Muscle of back (tissue), 11 donors: ENCODE measurements around the gene RBBP8NL. TPM values are rescaled to one million over a fixed set of nuclear protein-coding genes. Genes with fewer than 3 reads are reported as not detected.
"Not testable (repeated sequence)": the region's sequence is repeated elsewhere in the genome, so short reads cannot be mapped to it uniquely, and the experiment has no call there.

Experiments used
- DNase-seq, 3 donors: peaks; one replicate each; pipeline versions ENCODE4 v3.0.0 to v3.0.0-alpha.2; 2013
- polyA plus RNA-seq, 10 donors: library from polyadenylated mRNA; unstranded; fragments of 120-200 nt; gene quantifications; one replicate each; pipeline ENCODE4 v1.2.1, GENCODE V29; 2013; ENCODE audit not compliant: insufficient read length in 10 of 10

Gene RBBP8NL
- polyA plus RNA-seq, 10 donors, result 0.53 to 0.71 TPM; not detected in 8

GRCh38 chr20:62376112-62377063 is 51.0 kb downstream of the RBBP8NL start:
- peak in 1 of 3 donors; percentile 60 for DNase-seq

DNA sequence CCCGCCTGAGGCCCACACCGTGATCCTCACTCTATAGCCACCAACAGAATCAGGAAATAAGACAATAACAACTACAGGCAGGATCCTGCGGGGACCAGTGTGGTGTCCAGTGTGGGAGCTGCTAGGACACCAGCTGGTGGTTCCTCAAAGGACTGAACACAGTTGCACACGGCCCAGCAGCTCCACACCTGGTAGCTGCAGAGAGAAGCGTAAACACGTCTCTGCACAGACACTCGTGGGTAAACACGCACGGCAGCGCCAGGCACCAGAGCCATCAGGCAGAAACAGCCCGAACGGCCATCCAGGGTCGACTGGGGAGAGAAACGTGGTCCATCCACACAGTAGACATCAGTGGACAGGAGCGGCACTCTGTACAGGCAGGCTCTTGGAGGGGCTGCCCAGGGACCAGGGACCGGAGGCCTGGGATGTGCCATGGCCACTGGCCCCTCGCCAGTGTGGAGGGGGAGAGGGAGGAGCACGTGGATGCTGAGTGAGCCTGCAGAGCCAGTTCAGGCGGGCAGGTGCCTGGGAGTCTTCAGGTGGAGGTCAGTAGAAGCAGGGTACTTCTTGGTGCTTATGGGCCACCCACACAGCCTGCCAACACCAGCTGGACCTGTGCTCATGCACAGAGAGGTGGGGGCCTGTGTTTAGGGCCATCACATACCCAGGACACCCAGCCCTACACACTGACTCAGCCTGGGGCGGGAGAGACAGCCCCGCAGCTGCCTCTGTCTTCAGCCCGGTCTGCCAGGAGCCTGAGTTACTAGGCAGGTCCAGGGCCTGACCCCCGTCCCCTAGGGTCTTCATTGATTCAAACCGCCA is 52.8 kb downstream of the RBBP8NL start:
- no peak for DNase-seq

- not testable (repeated sequence) for DNase-seq
These were observed 53.6 kb downstream of the RBBP8NL start for GRCh38 chr20:62373631-62374179.

DNA sequence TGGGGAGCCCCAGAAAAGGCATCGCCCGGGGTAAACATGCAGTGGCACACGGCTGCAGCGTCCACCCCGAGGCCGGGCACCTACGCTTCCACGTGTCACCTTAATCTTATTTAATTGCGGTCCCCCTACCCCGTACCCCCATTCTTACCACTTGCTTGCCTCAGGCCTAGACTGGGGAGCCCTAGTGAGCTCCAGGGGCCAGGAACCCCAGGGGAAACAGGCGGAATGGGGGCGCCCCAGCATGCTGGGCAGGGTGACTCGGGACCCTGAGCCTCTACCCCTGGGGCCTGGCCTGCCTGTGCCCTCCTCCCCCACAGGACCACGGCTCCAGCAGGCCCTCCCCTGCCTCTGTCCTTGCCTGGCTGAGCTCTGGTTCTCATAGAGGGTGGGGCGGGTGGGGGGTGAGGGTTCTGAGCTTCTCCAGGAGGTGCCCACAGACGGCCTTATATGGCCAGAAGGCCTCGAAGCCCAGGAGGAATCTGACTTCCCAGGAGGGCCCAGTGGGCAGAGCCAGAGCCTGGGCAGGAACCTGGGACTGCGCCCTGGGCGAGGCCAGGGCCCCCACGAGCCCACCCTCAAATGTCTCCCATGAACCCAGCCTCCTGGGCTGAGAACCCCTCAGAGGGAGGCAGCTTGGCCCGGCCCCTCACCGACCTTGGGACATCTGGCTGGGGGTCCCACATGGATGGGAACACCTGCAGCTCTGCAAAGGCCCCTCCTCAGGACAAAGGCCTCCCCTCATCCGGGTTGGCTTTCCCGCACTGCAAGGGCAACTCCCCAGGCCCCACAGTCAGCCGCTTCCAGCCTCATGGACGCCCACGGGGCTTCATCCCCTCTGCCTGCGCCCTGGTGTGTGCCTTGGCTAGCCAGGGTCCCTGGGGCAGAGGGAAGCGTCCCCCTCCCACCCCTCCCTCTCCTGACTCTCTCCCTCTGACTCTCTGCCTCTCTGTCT is 55.0 kb downstream of the RBBP8NL start:
- no peak for DNase-seq

- no peak for DNase-seq
These were observed 55.7 kb downstream of the RBBP8NL start for GRCh38 chr20:62371588-62372041.

DNA sequence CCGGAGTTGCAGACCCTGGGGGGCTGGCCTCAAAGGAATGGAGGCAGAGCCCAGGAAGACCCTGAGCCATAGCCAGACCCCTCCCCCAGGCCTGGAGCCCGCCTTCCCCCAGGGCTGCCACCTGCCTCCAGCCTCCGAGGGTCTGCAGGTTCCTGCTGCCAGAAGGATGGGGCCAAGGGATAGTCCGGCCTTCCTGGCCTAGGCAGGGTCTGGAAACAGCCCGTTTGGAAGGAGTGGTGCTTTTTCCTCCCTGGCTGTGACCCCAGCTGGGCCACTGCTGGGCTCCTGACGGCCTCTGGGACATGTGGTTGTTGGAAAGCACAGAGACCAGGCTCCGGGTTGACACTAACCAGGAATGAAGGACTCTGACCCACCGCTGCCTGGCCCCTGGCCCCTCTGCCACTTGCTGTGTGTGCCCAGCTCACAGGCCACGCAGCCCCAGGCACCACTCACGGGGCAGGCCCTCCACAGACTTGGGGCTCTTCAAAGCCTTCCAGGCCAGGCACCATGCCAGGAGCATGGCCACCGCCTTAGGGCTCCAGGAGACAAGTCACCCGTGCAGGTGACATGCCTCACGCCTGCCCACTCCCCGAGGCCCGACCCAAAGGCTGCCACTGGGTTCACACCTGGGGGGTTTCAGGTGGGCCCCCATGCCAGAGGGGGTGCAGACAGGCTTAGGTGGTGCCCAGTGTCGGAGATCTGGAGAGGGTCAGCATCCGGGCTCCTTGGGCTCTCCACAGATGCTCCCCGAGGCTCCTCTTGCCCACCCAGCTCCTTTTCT is 56.3 kb downstream of the RBBP8NL start:
- no peak for DNase-seq

DNA sequence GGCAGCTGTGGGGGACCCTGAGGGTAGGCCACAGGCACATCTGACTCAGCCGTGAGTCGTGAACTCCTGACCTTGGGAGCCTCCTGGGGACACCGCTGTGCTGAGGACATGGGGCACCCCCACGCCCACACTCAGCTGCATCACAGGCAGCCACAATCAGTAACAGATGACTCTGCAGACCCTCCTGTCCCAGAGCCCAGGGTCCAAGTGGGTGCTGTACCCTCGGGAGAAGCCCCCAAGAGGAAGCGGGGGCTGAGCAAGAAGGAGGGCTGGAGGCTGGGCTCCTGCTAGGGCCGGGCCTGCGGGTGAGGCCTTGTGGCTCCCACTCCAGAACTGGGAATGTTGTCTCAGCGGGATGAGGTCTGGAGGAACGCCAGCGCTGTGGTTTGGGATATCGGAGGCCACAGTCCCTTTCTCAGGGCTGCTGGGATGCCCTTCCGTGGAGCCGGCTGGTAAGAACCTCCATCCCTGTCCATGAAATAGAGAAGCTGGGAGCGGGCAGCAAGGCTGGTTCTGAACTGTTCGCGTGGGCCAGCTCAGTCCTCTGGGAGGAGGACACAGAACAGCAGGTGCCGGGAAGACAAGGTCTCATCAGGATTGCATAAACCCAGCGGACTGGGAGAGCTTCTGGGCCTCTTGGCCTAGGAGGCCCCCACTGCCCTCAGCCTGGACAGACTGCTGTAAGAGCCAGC is 57.1 kb downstream of the RBBP8NL start:
- no peak for DNase-seq

DNA sequence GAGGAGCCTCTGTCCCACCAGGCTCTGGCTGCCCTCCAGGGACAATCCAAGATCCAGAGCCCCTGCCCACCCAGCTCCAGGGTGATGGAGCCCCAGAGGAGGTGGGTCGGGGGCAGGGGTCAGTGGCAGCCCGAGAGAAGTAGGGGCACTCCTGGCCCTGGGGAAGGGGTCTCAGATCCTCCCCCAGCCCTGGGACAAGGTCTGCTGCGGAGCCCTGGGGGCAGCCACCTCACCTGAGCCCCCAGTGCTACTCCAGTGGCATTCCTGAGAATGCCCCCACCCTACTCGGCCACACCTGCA is 57.6 kb downstream of the RBBP8NL start:
- DNase-seq, result no peak

DNA sequence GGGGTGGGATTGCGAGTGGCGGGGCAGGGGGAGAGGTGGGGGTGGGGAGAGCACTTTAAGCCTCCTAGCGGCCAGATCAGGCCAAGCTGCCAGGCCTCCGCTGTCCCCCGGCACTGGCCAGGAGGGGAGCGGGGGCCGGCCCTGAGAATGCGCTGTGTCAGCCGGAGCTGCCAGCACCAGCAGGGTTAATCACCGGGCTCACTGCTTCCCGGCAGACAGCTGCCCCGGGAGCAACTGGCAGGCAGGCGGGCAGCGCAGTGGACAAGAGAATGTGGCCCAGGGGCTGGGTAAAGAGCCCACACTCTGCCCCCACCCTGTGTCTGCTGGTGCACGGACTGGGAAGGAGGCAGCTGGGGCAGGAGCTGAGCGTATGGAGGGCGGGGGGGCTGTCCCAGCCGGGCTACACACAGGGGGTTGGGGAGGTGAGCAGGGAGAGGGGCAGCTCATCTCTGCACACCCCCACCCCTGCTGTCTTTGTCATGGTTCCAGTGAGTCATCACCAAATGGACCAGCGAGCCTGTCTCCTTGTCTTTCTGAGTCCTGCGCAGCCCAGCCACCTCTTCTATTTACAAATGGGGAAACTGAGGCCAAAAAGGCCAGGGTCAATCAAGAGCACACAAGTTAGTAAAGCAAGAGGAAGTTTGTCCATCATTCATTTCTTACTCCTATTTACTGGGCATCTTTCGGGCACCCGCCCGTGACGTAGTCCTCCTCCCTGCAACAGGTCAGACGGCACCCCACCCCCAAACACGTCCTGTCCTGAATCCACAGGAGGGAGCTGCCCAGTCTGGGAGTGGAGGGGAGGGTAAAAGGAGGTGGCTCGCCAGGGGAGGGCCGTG is 58.1 kb downstream of the RBBP8NL start:
- peak in 2 of 3 donors; percentile 64 to 76 for DNase-seq

DNA sequence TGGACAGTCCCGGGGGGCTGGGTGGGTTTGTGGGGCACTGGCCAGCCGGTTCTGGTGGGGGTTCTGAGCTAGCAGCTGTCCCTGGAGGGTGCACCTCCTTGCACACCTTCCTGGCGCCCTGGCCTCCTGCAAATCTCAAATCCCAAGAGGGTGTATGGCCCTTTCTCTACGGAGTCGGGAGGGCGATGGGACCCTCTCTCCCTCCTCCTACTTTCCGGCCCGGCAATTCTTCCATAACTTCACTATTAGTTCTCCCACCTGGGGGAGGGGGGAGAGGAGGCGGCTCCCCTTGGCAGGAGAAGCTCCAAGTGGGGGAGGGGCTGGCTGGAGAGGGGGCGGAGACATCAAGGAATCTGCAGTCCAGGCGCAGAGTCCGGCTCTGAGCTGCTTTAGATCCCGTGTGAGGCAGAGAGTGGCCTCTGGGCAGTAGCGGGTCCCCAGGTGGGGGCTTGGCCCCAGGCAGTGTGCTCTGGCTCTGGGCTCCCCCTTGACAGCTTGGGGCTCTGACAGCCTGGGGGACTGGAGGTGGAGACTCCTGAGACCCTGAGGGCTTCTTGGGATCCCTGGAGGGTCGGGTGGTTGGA is 58.9 kb downstream of the RBBP8NL start:
- DNase-seq, result peak in 1 of 3 donors; percentile 60

DNA sequence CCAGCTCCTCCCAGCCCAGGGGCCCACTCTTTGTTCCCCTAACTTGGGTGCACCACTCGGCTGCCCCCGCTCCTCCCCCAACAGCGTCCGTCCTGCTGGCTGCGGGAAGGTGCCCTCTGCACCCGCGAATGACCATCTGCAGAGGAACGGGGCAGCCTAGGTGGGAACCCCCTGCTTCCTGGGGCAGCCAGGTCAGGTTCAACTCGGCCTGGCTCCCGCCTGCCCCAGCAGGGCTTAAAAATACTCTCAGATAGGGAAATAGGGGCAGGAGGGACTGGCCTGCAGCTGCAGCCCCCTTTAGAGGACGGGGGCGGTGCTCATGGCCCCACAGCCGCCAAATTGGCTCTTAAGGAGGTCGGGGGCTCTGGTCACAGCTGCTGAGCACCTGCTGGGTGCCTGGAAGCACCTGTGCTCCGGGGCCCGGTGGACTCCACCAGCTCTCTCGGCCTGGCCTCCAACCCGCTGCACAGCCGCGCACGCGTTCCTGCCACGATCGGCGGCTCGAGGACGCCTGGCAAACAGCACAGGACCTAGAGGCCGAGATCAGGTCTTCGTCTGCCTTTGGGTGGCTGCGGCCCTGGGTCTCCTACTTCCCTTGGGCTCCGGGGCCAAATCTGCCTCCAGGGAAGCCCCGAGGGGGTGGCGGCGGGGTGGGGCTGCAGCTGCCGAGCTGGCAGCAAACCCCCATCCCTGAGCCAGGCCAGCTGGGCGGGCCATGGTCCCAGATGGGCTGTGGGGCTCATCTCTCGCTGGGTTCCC is 59.5 kb downstream of the RBBP8NL start:
- peak in 1 of 3 donors; percentile 77 for DNase-seq

GRCh38 chr20:62367136-62367632 is 60.2 kb downstream of the RBBP8NL start, which contains the start of gene LAMA5:
Gene LAMA5, minus strand, starts transcription at chr20:62367312. Its CDS starts 67 bp downstream, at chr20:62367245.
- peak in 1 of 3 donors; percentile 52 for DNase-seq

DNA sequence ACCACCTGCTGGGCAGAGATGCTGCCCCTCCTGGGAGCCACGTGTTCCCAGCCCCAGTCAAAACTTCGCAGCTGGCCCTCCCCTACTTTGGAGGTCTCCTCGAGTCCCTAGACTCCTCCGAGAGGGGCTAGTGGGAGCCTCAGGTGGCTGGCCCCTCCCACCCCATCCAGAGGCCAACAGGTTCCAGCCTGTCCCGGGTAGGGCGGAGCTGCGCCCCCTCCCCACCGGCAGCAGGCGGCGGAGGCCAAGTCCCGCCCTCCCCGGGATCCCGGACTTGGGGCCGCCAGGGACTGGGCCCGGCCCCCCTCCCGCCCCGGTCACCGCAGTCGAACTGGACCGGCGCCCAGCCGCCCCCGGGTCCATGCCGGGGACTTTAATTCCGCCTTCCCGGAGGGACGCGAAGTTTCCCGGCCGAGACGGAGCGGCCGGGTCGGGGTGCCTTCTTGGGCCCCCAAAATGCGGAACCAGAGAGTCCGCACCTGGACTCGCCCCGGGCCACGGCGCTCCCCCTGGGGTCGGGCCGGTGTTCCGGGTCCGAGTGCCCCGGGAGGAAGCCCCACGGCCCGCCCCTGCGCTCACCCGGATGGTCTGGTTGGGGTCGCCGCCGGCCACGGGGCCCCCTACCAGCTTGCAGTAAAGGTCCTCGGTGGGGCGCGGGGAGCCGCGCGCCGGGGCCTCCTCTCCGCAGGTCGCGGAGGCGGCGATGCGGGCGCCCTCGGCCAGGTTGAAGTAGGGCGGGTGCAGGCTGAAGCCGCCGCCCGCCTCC is 60.8 kb downstream of the RBBP8NL start:
- no peak for DNase-seq

DNA sequence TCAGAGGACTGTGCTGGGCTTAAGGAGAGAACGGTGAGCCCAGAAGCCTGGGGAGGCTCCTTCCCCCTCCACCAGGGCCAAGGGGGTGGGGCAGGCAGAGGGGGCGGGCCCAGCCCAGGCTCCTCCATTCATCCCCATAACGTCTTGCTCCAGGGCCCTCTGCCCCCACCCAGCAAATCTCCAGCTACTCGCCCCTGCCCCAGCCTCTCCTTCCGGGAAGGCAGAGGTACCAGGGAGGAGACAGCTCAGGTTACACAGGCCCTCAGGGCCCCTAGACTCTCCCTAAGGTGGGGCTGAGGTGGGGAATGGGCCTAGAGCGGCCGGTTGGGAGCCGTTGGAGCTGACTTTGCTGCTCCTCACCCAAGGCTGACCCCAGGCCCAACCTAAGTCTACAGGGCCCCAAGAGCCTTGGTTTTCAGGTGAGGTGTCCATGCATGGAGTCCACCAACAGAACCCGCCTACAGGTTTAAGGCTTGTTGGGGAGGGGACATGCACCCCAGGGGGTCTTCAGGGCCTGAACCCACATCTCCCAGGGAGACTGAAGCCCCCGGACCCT is 61.4 kb downstream of the RBBP8NL start:
- DNase-seq, result no peak

DNA sequence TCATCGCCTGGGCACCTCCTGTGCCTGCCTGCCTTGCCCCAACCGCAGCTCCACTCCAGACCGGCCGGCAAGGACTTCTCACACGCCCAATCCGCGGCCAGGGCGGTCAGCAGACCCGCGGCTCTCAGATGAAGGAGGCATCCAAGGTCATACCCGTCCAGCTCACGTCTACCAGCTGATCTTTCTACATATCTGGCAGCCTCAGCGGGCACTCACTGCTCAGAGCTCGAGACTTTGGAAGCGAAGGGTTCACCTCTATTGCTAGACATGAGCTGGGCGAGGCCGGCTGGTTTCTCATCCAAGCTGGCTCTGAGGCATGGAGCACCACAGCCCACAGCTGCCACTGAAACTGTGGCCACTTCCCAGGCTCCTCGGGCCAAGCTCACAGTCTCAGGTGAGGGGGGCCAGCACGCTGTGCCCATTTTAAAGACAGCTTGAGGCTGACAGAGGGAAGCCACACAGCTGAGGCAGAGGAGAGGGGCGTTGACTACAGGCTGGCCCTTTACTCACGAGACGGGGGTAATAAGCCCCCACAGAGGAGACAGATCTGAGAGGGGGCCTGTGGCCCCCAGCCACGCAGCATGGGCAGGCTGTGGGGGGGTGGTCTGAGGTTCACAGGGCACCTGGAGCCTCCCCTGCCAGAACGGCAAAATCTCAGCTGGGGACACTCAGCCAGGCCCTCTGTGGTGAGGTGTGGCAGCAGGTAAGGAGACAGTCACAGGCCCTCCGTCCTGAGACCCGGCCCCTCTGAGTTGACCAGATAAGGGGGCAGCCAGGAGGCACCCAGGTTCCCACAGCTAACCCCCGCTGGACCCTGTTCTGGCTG is 62.2 kb downstream of the RBBP8NL start:
- DNase-seq, result no peak
